ENCODE results near the gene TMEM45A. TPM values are rescaled to one million over a fixed set of nuclear protein-coding genes. Genes with fewer than 3 reads are reported as not detected.

Gene TMEM45A
- total RNA-seq, 2 experiments from 2014 or later: 0.10 TPM; not detected in 1

DNA sequence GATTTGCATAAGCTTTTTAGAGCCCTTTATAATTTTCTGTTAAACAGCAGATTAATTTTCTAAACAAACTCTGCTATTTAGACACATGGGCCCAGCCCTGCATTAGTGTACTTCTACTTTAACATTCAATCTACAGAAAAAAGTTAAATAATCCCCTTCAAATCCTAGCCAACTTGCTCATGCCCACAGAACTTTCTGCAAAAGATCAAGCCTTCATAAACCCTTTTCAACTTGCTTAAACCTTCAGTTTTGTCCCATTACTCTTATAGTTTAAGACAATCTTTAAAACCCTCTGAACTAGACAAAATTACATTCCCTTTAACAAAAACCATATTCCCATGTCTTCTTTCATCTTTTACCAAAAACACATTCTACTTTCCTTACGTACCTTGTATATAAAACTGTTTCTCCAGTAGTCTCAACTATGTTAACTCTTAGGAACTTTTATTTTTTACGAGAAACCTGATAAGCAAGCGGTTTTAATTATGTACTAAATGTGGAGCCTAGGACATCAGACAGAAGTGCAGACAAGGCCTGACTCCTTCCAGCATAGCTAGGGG is 91.8 kb downstream of the TMEM45A start:
- BruUV-seq (replicated peaks): no TSS peak
- Histone ChIP-seq H3K27ac (ENCODE audit: low read depth, low read length, poor library complexity, severe bottlenecking) (no peak overlapping the region), H3K4me2 (ENCODE audit: low read length) (no peak overlapping the region), H4K20me1 (ENCODE audit: insufficient read depth, low read length) (no peaks in the 10 kb centered on the region), H3K36me3 (ENCODE audit: insufficient read depth, low read length) (no peaks in the 10 kb centered on the region), H3K4me3 (ENCODE audit: low read depth, low read length, poor library complexity, severe bottlenecking) (no peak overlapping the region), H2AFZ (ENCODE audit: low read length) (no peak overlapping the region), H3K9me2 (ENCODE audit: insufficient read depth, low read length) (no peaks in the 10 kb centered on the region), H3K9me3 (ENCODE audit: low read length) (no peaks in the 10 kb centered on the region), H3K79me2 (ENCODE audit: insufficient read depth, low read depth, low read length) (no peaks in the 10 kb centered on the region), H3K4me1 (ENCODE audit: insufficient read depth, low read length, poor library complexity, severe bottlenecking) (no peaks in the 10 kb centered on the region)
- ChIA-PET POLR2A (interaction anchor here (0.8 to 0.9 kb wide), 2 partner anchors 13 to 98 kb away, joined by 3 read pairs; no protein-coding TSS in a partner anchor), CTCF (ENCODE audit: unreplicated experiment) (no interaction called here)
- intact Hi-C loops (cut with micrococcal nuclease; ENCODE audit: unreplicated experiment): no loop called here
- TF ChIP-seq EZH2phosphoT487 (IDR thresholded peaks at IDR 0.05; ENCODE audit: borderline replicate concordance, low read depth, low read length): no peak
- TF ChIP-seq, protein P1, sequence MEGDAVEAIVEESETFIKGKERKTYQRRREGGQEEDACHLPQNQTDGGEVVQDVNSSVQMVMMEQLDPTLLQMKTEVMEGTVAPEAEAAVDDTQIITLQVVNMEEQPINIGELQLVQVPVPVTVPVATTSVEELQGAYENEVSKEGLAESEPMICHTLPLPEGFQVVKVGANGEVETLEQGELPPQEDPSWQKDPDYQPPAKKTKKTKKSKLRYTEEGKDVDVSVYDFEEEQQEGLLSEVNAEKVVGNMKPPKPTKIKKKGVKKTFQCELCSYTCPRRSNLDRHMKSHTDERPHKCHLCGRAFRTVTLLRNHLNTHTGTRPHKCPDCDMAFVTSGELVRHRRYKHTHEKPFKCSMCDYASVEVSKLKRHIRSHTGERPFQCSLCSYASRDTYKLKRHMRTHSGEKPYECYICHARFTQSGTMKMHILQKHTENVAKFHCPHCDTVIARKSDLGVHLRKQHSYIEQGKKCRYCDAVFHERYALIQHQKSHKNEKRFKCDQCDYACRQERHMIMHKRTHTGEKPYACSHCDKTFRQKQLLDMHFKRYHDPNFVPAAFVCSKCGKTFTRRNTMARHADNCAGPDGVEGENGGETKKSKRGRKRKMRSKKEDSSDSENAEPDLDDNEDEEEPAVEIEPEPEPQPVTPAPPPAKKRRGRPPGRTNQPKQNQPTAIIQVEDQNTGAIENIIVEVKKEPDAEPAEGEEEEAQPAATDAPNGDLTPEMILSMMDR (conservative IDR thresholded peaks at IDR 0.05; ENCODE audit: low read length): no peak
- DNase-seq (ENCODE audit: low spot score): no peak

DNA sequence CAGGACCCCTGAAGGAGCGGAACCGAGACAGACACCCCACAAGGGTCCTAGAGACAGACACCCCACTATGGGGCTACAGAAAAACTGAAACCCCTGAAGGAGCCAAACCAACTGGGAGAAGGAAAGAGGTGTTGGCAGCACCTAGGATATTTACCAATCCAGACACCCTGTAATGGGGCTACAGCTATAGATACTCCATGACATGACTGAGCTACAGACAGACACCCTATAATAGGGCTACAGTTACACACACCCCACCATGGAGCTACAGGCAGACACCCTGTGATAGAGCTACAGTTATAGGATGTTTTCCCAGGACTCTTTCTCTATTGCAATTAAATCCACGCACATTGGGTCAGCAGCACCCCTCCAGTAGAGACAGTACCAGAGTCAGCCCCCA is 94.4 kb downstream of the TMEM45A start:
- no TSS peak for BruUV-seq (replicated peaks)
- Histone ChIP-seq H3K9me2 (ENCODE audit: insufficient read depth, low read length) (no peaks in the 10 kb centered on the region), H4K20me1 (ENCODE audit: insufficient read depth, low read length) (no peaks in the 10 kb centered on the region), H3K4me3 (ENCODE audit: low read depth, low read length, poor library complexity, severe bottlenecking) (no peak overlapping the region), H3K9me3 (ENCODE audit: low read length) (no peaks in the 10 kb centered on the region), H3K4me1 (ENCODE audit: insufficient read depth, low read length, poor library complexity, severe bottlenecking) (no peaks in the 10 kb centered on the region), H3K27ac (ENCODE audit: low read depth, low read length, poor library complexity, severe bottlenecking) (no peak overlapping the region), H3K4me2 (ENCODE audit: low read length) (no peak overlapping the region), H3K79me2 (ENCODE audit: insufficient read depth, low read depth, low read length) (no peaks in the 10 kb centered on the region), H3K36me3 (ENCODE audit: insufficient read depth, low read length) (no peaks in the 10 kb centered on the region), H2AFZ (ENCODE audit: low read length) (no peak overlapping the region)
- intact Hi-C loops (cut with micrococcal nuclease; ENCODE audit: unreplicated experiment): no loop called here
- POLR2A ChIA-PET: no interaction called here
- DNase-seq (ENCODE audit: low spot score): no peak
- CTCF ChIA-PET (ENCODE audit: unreplicated experiment): no interaction called here
- TF ChIP-seq EZH2phosphoT487 (IDR thresholded peaks at IDR 0.05; ENCODE audit: borderline replicate concordance, low read depth, low read length): no peak
- TF ChIP-seq, protein P1 (conservative IDR thresholded peaks at IDR 0.05; ENCODE audit: low read length): no peak

GRCh38 chr3:100588251-100588650 is 95.8 kb downstream of the TMEM45A start:
- no peak overlapping the region for H2AFZ ChIP-seq (ENCODE audit: low read length)
- no peak overlapping the region for H3K4me3 ChIP-seq (ENCODE audit: low read depth, low read length, poor library complexity, severe bottlenecking)
- BruUV-seq (replicated peaks): no TSS peak
- TF ChIP-seq EZH2phosphoT487 (IDR thresholded peaks at IDR 0.05; ENCODE audit: borderline replicate concordance, low read depth, low read length): no peak
- TF ChIP-seq, protein P1 (conservative IDR thresholded peaks at IDR 0.05; ENCODE audit: low read length): no peak
- no peaks in the 10 kb centered on the region for H3K4me1 ChIP-seq (ENCODE audit: insufficient read depth, low read length, poor library complexity, severe bottlenecking)
- H3K9me2 ChIP-seq (ENCODE audit: insufficient read depth, low read length): no peaks in the 10 kb centered on the region
- intact Hi-C loops (cut with micrococcal nuclease; ENCODE audit: unreplicated experiment): no loop called here
- no peaks in the 10 kb centered on the region for H3K79me2 ChIP-seq (ENCODE audit: insufficient read depth, low read depth, low read length)
- ChIA-PET POLR2A (interaction anchor here (0.7 to 0.8 kb wide), 2 partner anchors 13 to 271 kb away, joined by 3 read pairs; no protein-coding TSS in a partner anchor), CTCF (ENCODE audit: unreplicated experiment) (no interaction called here)
- no peak for DNase-seq (ENCODE audit: low spot score)
- no peaks in the 10 kb centered on the region for H4K20me1 ChIP-seq (ENCODE audit: insufficient read depth, low read length)
- no peak overlapping the region for H3K4me2 ChIP-seq (ENCODE audit: low read length)
- H3K9me3 ChIP-seq (ENCODE audit: low read length): no peaks in the 10 kb centered on the region
- H3K27ac ChIP-seq (ENCODE audit: low read depth, low read length, poor library complexity, severe bottlenecking): no peak overlapping the region
- H3K36me3 ChIP-seq (ENCODE audit: insufficient read depth, low read length): no peaks in the 10 kb centered on the region

Data from OCI-LY7 (cell line).